DOHH2 (cell line): Measurements from ENCODE around the gene CMTM2.

ENCODE experiments used
- CTCF ChIP-seq: fragments of 200-600 bp; sonication (generic); IDR thresholded peaks from one replicate; pipeline ENCODE4 v1.5.1; 2014; ENCODE audit warnings: antibody characterized with exemption, mild to moderate bottlenecking, low read depth, low read length; ENCODE audit not compliant: poor library complexity, severe bottlenecking
- EZH2phosphoT487 ChIP-seq: fragments of 200-600 bp; sonication (generic); IDR thresholded peaks from 2 replicates; pipeline ENCODE4 v1.6.1; 2017; ENCODE audit warnings: borderline replicate concordance, mild to moderate bottlenecking, antibody characterized with exemption, low read length, moderate library complexity, mixed read lengths

- TF ChIP-seq CTCF (no peak), EZH2phosphoT487 (no peak)
Measured at GRCh38 chr16:66592814-66593213, 13.6 kb downstream of the CMTM2 start.
